H9 (cell line): Measurements from ENCODE around the gene NR5A1. TPM values are rescaled to one million over a fixed set of nuclear protein-coding genes. Genes with fewer than 3 reads are reported as not detected.

ENCODE experiments used
- DNase-seq: peaks from one replicate; pipeline ENCODE4 v3.0.0-alpha.2; 2017
- H2AFZ ChIP-seq: one replicate; pipeline ENCODE4 v1.6.1; 2013; ENCODE audit warnings: mild to moderate bottlenecking, low read length, control low read depth, moderate library complexity
- H2AK5ac ChIP-seq: 2 replicates; pipeline ENCODE4 v1.6.1; 2013; ENCODE audit warnings: low read length, control low read depth, mixed read lengths; ENCODE audit not compliant: insufficient read length
- H2BK120ac ChIP-seq: one replicate; pipeline ENCODE4 v1.6.1; 2013; ENCODE audit warnings: low read depth, mild to moderate bottlenecking, low read length, control low read depth, inconsistent platforms; ENCODE audit not compliant: poor library complexity, severe bottlenecking
- H2BK12ac ChIP-seq: 2 replicates; pipeline ENCODE4 v1.6.1; 2013; ENCODE audit warnings: low read length, control low read depth, mixed read lengths, low read depth; ENCODE audit not compliant: insufficient read length
- H2BK15ac ChIP-seq: 2 replicates; pipeline ENCODE4 v1.6.1; 2013; ENCODE audit warnings: low read depth, low read length, control low read depth
- H2BK20ac ChIP-seq: one replicate; pipeline ENCODE4 v1.6.1; 2013; ENCODE audit warnings: low read depth, mild to moderate bottlenecking, low read length, control low read depth, inconsistent platforms; ENCODE audit not compliant: poor library complexity, severe bottlenecking
- H2BK5ac ChIP-seq: 2 replicates; pipeline ENCODE4 v1.6.1; 2013; ENCODE audit warnings: low read length, control low read depth, mixed read lengths; ENCODE audit not compliant: insufficient read length
- H3K14ac ChIP-seq: 2 replicates; pipeline ENCODE4 v1.6.1; 2013; ENCODE audit warnings: low read length, control low read depth; ENCODE audit not compliant: insufficient read depth
- H3K18ac ChIP-seq: 2 replicates; pipeline ENCODE4 v1.6.1; 2013; ENCODE audit warnings: low read depth, mild to moderate bottlenecking, mixed read lengths, low read length, control low read depth; ENCODE audit not compliant: insufficient read length
- H3K23ac ChIP-seq: 2 replicates; pipeline ENCODE4 v1.6.1; 2013; ENCODE audit warnings: low read length, control low read depth, mixed read lengths, low read depth; ENCODE audit not compliant: insufficient read length
- H3K23me2 ChIP-seq: 2 replicates; pipeline ENCODE4 v1.6.1; 2013; ENCODE audit warnings: low read depth, mild to moderate bottlenecking, mixed read lengths, low read length, control low read depth; ENCODE audit not compliant: insufficient read length, poor library complexity, severe bottlenecking
- H3K27ac ChIP-seq: 2 replicates; pipeline ENCODE4 v1.5.1; 2013; ENCODE audit warnings: low read length, control low read depth, mixed read lengths, low read depth; ENCODE audit not compliant: insufficient read length
- H3K27me3 ChIP-seq: 2 replicates; pipeline ENCODE4 v1.6.1; 2013; ENCODE audit warnings: low read length, control low read depth, inconsistent platforms; ENCODE audit not compliant: insufficient read depth
- H3K4ac ChIP-seq: 2 replicates; pipeline ENCODE4 v1.6.1; 2013; ENCODE audit warnings: low read depth, mild to moderate bottlenecking, control low read depth, inconsistent platforms, low read length, moderate library complexity
- H3K4me1 ChIP-seq: 2 replicates; pipeline ENCODE4 v1.6.1; 2013; ENCODE audit warnings: low read length, control low read depth, inconsistent platforms; ENCODE audit not compliant: insufficient read depth
- H3K4me2 ChIP-seq: 2 replicates; pipeline ENCODE4 v1.6.1; 2013; ENCODE audit warnings: low read length, control low read depth, mixed read lengths; ENCODE audit not compliant: insufficient read length, insufficient read depth
- H3K56ac ChIP-seq: 2 replicates; pipeline ENCODE4 v1.6.1; 2013; ENCODE audit warnings: low read depth, mild to moderate bottlenecking, mixed read lengths, low read length, control low read depth; ENCODE audit not compliant: insufficient read length
- H3K79me1 ChIP-seq: 2 replicates; pipeline ENCODE4 v1.6.1; 2013; ENCODE audit warnings: low read depth, mild to moderate bottlenecking, moderate library complexity, low read length, control low read depth, inconsistent platforms; ENCODE audit not compliant: insufficient read depth, poor library complexity, severe bottlenecking
- H3K79me2 ChIP-seq: 2 replicates; pipeline ENCODE4 v1.6.1; 2013; ENCODE audit warnings: low read length, control low read depth, inconsistent platforms; ENCODE audit not compliant: insufficient read depth
- H3K9ac ChIP-seq: 2 replicates; pipeline ENCODE4 v1.6.1; 2013; ENCODE audit warnings: low read length, control low read depth, mixed read lengths; ENCODE audit not compliant: insufficient read length; ENCODE audit errors: extremely low read depth
- H3K9me3 ChIP-seq: one replicate; pipeline ENCODE4 v1.6.1; 2013; ENCODE audit warnings: low read depth, low read length, inconsistent platforms; ENCODE audit not compliant: control insufficient read depth
- H3T11ph ChIP-seq: one replicate; pipeline ENCODE4 v1.6.1; 2013; ENCODE audit warnings: mild to moderate bottlenecking, low read length, control low read depth, inconsistent platforms
- H4K20me1 ChIP-seq: one replicate; pipeline ENCODE4 v1.6.1; 2013; ENCODE audit not compliant: control insufficient read depth, insufficient read length, insufficient read depth
- H4K5ac ChIP-seq: 2 replicates; pipeline ENCODE4 v1.6.1; 2013; ENCODE audit warnings: low read depth, mild to moderate bottlenecking, mixed read lengths, low read length, control low read depth; ENCODE audit not compliant: insufficient read length
- H4K8ac ChIP-seq: replicated peaks from 2 replicates; pipeline ENCODE4 v1.6.1; 2013; ENCODE audit warnings: low read length, control low read depth, mixed read lengths, low read depth; ENCODE audit not compliant: insufficient read length
- H4K91ac ChIP-seq: 2 replicates; pipeline ENCODE4 v1.6.1; 2013; ENCODE audit warnings: low read depth, mild to moderate bottlenecking, moderate library complexity, mixed read lengths, low read length, control low read depth; ENCODE audit not compliant: insufficient read length
- H3K27ac Mint-ChIP-seq, 3 experiments: 2 replicates in 2 of 3; 3 replicates in 1 of 3; pipeline ENCODE4 v1.8.0; 2020 to 2021; ENCODE audit warnings: mixed read lengths in 3 of 3, mild to moderate bottlenecking in 1 of 3, moderate library complexity in 1 of 3
- H3K27me3 Mint-ChIP-seq: 2 replicates; pipeline ENCODE4 v1.8.0; 2021; ENCODE audit warnings: low read depth, mild to moderate bottlenecking, moderate library complexity, mixed read lengths
- H3K36me3 Mint-ChIP-seq, 3 experiments: 2 replicates in 2 of 3; 3 replicates in 1 of 3; pipeline ENCODE4 v1.8.0; 2020 to 2021; ENCODE audit warnings: low read depth in 3 of 3, mixed read lengths in 3 of 3; ENCODE audit not compliant: insufficient read depth in 1 of 3
- H3K4me1 Mint-ChIP-seq, 2 experiments: 2 replicates each; pipeline ENCODE4 v1.8.0; 2020; ENCODE audit warnings: mixed read lengths in 2 of 2
- H3K4me3 Mint-ChIP-seq, 2 experiments: 2 replicates in 1 of 2; 3 replicates in 1 of 2; pipeline ENCODE4 v1.8.0; 2020 to 2021; ENCODE audit warnings: mild to moderate bottlenecking in 2 of 2, mixed read lengths in 2 of 2, moderate library complexity in 1 of 2
- H3K9me3 Mint-ChIP-seq, 2 experiments: 2 replicates in 1 of 2; 3 replicates in 1 of 2; pipeline ENCODE4 v1.8.0; 2020; ENCODE audit warnings: mild to moderate bottlenecking in 2 of 2, mixed read lengths in 2 of 2, moderate library complexity in 1 of 2
- CTCF ChIP-seq: fragments of 200-600 bp; sonication (generic); conservative IDR thresholded peaks from 3 replicates; pipeline ENCODE4 v1.8.0; 2021; ENCODE audit warnings: antibody characterized with exemption, mild to moderate bottlenecking
- WGBS: extraction: QIAGEN DNeasy Blood & Tissue Kit; methylation state at CpG from one replicate; pipeline ENCODE4 v1.1.7; 2013; ENCODE audit warnings: missing lambda C conversion rate, low lambda C conversion rate, mixed read lengths; ENCODE audit not compliant: insufficient read length; ENCODE audit errors: extremely low coverage; 5-methylcytosine and 5-hydroxymethylcytosine counted together
- total RNA-seq: library from RNA; stranded (reverse); gene quantifications from 2 replicates; pipeline ENCODE4 v1.2.1, GENCODE V29; 2021

The NR5A1 gene
- total RNA-seq, 1 experiment from 2014 or later, result 0.37 TPM

DNA sequence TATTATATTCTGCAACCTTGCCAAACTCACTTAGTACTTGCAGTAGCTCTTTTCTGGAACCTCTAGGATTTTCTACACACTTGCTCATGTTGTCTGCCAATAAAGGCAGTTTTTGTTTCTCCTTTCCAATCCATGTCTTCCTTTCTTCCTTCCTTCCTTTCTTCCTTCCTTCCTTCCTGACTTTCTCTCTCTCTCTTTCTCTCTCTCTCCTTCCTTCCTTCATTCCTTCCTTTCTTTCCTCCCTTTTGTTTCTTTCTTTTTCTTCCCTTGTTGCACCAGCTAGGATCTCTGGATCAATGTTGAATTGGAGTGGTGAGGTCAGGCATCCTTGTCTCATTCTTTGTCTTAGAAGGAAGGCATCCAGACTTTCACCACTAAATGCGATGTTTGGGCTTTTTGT is 44.5 kb downstream of the NR5A1 start:
- Histone ChIP-seq H4K91ac (no peak overlapping the region), H3K27me3 (no peaks in the 10 kb centered on the region), H3K4me2 (no peak overlapping the region), H2BK20ac (no peak overlapping the region), H3K14ac (no peak overlapping the region), H2BK12ac (no peak overlapping the region), H4K20me1 (no peaks in the 10 kb centered on the region), H3K23ac (no peak overlapping the region), H3K27ac (no peak overlapping the region), H2AFZ (no peak overlapping the region), H3K56ac (no peak overlapping the region), H3T11ph (no peak overlapping the region), H3K79me1 (no peaks in the 10 kb centered on the region), H3K23me2 (no peaks in the 10 kb centered on the region), H2BK5ac (no peak overlapping the region), H3K9me3 (no peaks in the 10 kb centered on the region), H2AK5ac (no peak overlapping the region), H4K8ac (no peak overlapping the region), H3K9ac (no peak overlapping the region), H3K79me2 (no peaks in the 10 kb centered on the region), H3K4me1 (no peaks in the 10 kb centered on the region), H4K5ac (no peak overlapping the region), H3K4ac (no peak overlapping the region), H2BK120ac (no peak overlapping the region), H3K18ac (no peak overlapping the region), H2BK15ac (no peak overlapping the region)
- DNase-seq, result no peak
- Mint-ChIP-seq H3K36me3 (no peaks in the 10 kb centered on the region), H3K27me3 (peaks cover 8% of the 10 kb centered on the region), H3K4me3 (no peak overlapping the region), H3K4me1 (no peaks in the 10 kb centered on the region), H3K27ac (no peak overlapping the region), H3K9me3 (no peaks in the 10 kb centered on the region)
- WGBS, result no CpG with 5 or more reads among the region's 1 CpG
- TF ChIP-seq CTCF, result no peak
